Lower leg skin (tissue), 3 donors: ENCODE data around the gene TMEM89.

Experiments used
- POLR2A ChIP-seq, 2 donors: fragments of 450-650 bp; IDR thresholded peaks; one replicate each; pipeline ENCODE4 v1.6.1; 2016 to 2017; ENCODE audit warnings: antibody characterized with exemption in 2 of 2, mild to moderate bottlenecking in 1 of 2, moderate library complexity in 1 of 2
- TF ChIP-seq, protein P1 (sequence below), 3 donors: fragments of 450-650 bp; IDR thresholded peaks; one replicate each; pipeline ENCODE4 v1.5.1; 2016; ENCODE audit warnings: antibody characterized with exemption in 3 of 3, mild to moderate bottlenecking in 3 of 3, moderate library complexity in 2 of 3

DNA sequence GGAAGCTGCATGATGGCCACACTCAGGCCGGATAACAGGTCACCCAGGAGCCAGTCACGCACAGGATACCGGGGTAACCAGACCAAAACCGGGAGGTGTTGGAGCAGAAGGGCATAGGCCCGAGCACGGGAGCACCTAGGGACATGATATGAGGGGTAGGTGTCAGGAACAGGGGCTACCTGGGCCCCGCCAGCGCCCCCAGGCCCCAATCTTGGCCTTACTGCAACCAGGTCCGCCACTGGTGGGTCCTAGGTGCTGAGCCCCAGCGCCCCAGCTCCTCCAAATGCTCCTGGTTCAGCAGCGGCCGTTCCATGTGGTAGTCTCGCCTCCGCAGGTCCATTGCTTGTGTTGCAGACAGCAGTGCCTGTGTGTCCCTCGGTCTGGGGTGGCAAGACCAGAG is 11.7 kb upstream of the TMEM89 start:
- TF ChIP-seq, protein P1, sequence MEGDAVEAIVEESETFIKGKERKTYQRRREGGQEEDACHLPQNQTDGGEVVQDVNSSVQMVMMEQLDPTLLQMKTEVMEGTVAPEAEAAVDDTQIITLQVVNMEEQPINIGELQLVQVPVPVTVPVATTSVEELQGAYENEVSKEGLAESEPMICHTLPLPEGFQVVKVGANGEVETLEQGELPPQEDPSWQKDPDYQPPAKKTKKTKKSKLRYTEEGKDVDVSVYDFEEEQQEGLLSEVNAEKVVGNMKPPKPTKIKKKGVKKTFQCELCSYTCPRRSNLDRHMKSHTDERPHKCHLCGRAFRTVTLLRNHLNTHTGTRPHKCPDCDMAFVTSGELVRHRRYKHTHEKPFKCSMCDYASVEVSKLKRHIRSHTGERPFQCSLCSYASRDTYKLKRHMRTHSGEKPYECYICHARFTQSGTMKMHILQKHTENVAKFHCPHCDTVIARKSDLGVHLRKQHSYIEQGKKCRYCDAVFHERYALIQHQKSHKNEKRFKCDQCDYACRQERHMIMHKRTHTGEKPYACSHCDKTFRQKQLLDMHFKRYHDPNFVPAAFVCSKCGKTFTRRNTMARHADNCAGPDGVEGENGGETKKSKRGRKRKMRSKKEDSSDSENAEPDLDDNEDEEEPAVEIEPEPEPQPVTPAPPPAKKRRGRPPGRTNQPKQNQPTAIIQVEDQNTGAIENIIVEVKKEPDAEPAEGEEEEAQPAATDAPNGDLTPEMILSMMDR (IDR thresholded peaks at IDR 0.05) = no peak
- TF ChIP-seq POLR2A (IDR thresholded peaks at IDR 0.05) = no peak
